HG02623 (cell line): ENCODE results near the gene TUBB2B.
"Not testable (repeated sequence)": the region's sequence is repeated elsewhere in the genome, so short reads cannot be mapped to it uniquely, and the experiment has no call there.

ENCODE experiments used
- ATAC-seq: cut with Tn5 transposase; IDR thresholded peaks from one replicate; pipeline ENCODE4 v1.9.1; 2021; ENCODE audit warnings: moderate library complexity; ENCODE audit not compliant: unreplicated experiment

TUBB2B gene

DNA sequence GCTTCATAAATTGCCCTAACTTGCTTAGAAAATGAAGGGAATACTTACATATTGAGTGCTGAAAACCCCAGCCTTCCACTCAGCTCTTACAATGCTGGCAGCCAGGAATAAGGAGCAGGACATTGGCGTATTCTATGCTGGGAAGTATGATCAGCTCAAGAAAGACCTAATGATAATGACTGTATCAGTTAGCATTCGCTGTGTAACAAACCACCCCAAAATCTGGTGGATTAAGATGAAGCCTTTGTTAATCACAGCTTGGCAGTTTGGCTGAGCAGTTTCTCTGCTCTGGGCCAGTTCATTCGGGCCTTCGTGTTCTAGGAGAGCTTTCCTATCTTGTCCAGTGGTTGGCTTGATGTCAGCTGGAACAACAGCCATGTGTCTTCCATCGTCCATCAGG lies 36.7 kb downstream of the TUBB2B start:
- no peak for ATAC-seq

- no peak for ATAC-seq
These were observed 37.4 kb downstream of the TUBB2B start for GRCh38 chr6:3190056-3190455.

DNA sequence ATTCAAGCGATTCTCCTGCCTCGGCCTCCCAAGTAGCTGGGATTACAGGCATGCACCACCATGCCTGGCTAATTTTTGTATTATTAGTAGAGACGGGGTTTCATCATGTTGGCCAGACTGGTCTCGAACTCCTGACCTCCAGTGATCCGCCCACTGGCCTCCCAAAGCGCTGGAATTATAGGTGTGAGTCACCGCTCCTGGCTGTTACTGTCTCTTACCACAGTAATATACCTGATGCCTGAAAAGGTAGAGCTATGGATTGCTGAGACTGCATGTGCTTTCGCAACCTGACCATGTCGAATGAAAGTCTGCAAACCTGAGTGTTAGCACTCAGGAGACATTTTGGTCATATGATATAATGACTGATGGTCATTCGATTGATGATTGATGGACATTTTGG lies 38.3 kb downstream of the TUBB2B start:
- ATAC-seq = not testable (repeated sequence)

DNA sequence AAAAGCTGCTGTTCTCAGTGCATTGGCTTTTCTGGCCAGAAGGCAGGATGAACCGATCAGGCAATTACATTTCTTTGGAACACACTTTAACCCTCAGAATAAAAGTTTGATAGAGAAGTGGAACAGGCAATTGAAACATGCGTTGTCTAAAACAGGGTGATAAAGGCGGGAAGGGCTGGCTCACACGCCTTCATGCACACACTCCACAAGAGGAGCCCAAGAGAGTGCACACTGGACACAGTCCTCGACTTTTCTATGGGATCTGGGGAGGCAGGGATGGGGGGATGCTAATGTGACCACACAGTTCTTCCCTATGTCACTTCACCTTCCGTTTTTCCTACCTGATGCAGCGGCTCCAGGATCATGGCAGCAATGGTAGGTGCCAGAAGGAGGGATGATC lies 39.2 kb downstream of the TUBB2B start:
- no peak for ATAC-seq

DNA sequence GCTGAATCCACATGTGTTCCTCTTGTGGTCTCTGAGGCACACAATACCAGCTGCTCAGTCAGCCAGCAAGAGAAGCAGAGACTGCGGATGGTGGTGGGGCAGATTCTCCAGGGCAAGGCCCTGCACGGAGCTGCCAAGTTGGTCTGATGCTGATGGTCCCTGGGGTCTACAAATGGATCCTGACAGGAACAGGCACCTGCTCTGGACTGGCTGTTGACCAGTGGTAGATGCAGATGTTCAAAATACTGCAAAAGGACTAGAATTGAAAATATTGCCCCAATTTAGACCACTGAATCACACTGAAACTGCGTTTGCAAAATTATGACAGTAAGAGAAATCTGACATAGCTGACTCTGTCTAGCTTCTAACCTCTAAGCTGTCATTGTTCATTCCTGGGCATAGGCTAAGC lies 40.5 kb downstream of the TUBB2B start:
- ATAC-seq = no peak

DNA sequence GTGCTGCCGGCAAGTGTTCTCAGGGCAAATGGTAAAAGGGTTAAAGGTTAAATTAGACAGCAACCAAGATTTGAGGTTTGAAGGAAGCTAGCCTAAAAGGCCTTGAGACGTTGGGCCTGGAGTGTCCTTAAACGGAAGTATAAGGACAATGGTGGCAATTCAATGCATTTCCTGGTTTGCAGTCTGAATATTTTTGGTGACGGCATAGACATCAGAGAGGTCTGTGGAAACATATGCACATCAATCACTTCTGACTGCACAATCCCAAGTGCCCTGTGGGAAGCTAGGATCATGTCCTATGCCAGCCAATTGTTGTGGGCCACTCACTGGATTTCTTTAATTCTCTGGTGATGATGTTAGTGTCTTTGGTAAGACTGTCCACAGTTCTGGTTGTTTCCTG lies 44.4 kb downstream of the TUBB2B start:
- no peak for ATAC-seq

GRCh38 chr6:3181105-3181504 lies 46.3 kb downstream of the TUBB2B start:
- no peak for ATAC-seq

DNA sequence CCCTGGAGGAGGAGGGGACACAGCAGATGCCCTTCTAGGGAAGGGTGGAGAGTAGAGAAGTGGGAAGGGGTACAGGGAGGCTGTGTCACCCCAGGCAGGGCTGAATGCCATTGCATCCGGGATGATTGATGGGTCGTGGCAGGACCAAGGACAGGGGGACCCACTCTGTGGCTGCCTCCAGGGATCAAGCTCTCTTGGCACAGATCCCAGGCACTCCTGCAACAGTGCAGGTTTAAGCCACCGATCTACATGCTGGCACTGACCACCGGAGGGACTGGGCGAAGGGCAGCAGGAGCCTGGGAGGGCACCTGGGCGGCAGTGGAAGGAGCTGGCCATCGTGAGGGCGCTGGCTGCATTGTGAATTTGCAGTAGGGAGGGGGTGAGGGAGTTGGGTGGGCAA lies 47.5 kb downstream of the TUBB2B start:
- not testable (repeated sequence) for ATAC-seq

- ATAC-seq = not testable (repeated sequence)
These were observed 48.8 kb downstream of the TUBB2B start for GRCh38 chr6:3178666-3179065.

- ATAC-seq = no peak
These were observed 50.7 kb downstream of the TUBB2B start for GRCh38 chr6:3176562-3177355.

GRCh38 chr6:3175715-3176402 lies 51.6 kb downstream of the TUBB2B start:
- ATAC-seq = no peak
